Karpas-422 (cell line): Measurements from ENCODE around the gene HSCB. TPM values are rescaled to one million over a fixed set of nuclear protein-coding genes. Genes with fewer than 3 reads are reported as not detected.
"Not testable (repeated sequence)": the region's sequence is repeated elsewhere in the genome, so short reads cannot be mapped to it uniquely, and the experiment has no call there.

Experiments
- DNase-seq: peaks from one replicate; pipeline ENCODE4 v3.0.0-alpha.2; 2015
- H2AFZ ChIP-seq: fragments of 200-600 bp; sonication (generic); 2 replicates; pipeline ENCODE4 v1.6.1; 2014; ENCODE audit warnings: antibody characterized with exemption, low read length, mixed read lengths
- H3K27ac ChIP-seq: fragments of 200-600 bp; sonication (generic); 2 replicates; pipeline ENCODE4 v1.5.1; 2014; ENCODE audit warnings: mild to moderate bottlenecking, low read length, moderate library complexity
- H3K27me3 ChIP-seq: fragments of 200-600 bp; sonication (generic); 2 replicates; pipeline ENCODE4 v1.6.1; 2014; ENCODE audit warnings: low read length, mixed read lengths
- H3K36me3 ChIP-seq: fragments of 200-600 bp; sonication (generic); 2 replicates; pipeline ENCODE4 v1.6.1; 2014; ENCODE audit warnings: low read length, mixed read lengths; ENCODE audit not compliant: insufficient read depth
- H3K4me1 ChIP-seq: fragments of 200-600 bp; sonication (generic); 2 replicates; pipeline ENCODE4 v1.6.1; 2014; ENCODE audit warnings: mild to moderate bottlenecking, low read length, mixed read lengths
- H3K4me2 ChIP-seq: fragments of 200-600 bp; sonication (generic); 2 replicates; pipeline ENCODE4 v1.6.1; 2014; ENCODE audit warnings: low read length, low read depth, mild to moderate bottlenecking; ENCODE audit not compliant: poor library complexity, severe bottlenecking
- H3K4me3 ChIP-seq: fragments of 200-600 bp; sonication (generic); 2 replicates; pipeline ENCODE4 v1.5.1; 2014; ENCODE audit warnings: mild to moderate bottlenecking, antibody characterized with exemption, low read length, mixed read lengths
- H3K79me2 ChIP-seq: fragments of 200-600 bp; sonication (generic); 2 replicates; pipeline ENCODE4 v1.6.1; 2014; ENCODE audit warnings: mild to moderate bottlenecking, low read length, mixed read lengths
- H3K9ac ChIP-seq: fragments of 200-600 bp; sonication (generic); 2 replicates; pipeline ENCODE4 v1.6.0; 2014; ENCODE audit warnings: low read length
- H3K9me2 ChIP-seq: fragments of 200-600 bp; sonication (generic), shearing (Covaris generic); replicated peaks from 2 replicates; pipeline ENCODE4 v1.6.0; 2014; ENCODE audit warnings: mild to moderate bottlenecking, low read length, moderate library complexity; ENCODE audit not compliant: insufficient read depth
- H3K9me3 ChIP-seq: fragments of 300-700, 200-600 bp; sonication (generic); 2 replicates; pipeline ENCODE4 v1.6.1; 2014; ENCODE audit warnings: low read length, mixed read lengths
- H4K20me1 ChIP-seq: fragments of 200-600 bp; sonication (generic); 2 replicates; pipeline ENCODE4 v1.6.1; 2014; ENCODE audit warnings: mild to moderate bottlenecking, antibody characterized with exemption, low read length, low read depth; ENCODE audit not compliant: insufficient read depth
- total RNA-seq: library from RNA; depleted of rRNA; stranded (reverse); fragments of >200 nt; shearing (Covaris generic); gene quantifications from 2 replicates; pipeline ENCODE4 v1.2.3, GENCODE V29; 2014; ENCODE audit warnings: low replicate concordance

The HSCB gene
- total RNA-seq, 1 experiment from 2014 or later, result 20.7 TPM

DNA sequence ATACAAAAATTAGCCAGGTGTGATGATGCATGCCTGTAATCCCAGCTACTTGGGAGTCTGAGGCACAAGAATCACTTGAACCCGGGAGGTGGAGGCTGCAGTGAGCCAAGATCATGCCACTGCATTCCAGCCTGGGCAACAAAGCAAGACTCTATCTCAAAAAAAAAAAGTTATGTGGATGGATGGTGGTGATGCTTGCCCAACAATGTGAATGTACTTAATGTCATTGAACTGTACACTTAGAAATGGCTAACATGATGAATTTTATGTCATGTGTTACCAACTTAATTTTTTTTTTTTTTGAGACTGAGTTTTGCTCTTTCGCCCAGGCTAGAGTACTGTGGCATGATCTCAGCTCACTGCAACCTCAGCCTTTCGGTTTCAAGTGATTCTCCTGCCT is 12.7 kb downstream of the HSCB start:
- H3K4me3 ChIP-seq, DNase-seq, H3K4me1 ChIP-seq, H2AFZ ChIP-seq, H3K79me2 ChIP-seq, H3K27me3 ChIP-seq, H3K27ac ChIP-seq, H3K9ac ChIP-seq, H4K20me1 ChIP-seq, H3K4me2 ChIP-seq, H3K36me3 ChIP-seq, H3K9me3 ChIP-seq, H3K9me2 ChIP-seq: not testable (repeated sequence)

- H3K9ac ChIP-seq, result no peak overlapping the region
These were observed 18.2 kb downstream of the HSCB start for GRCh38 chr22:28759861-28760560.

DNA sequence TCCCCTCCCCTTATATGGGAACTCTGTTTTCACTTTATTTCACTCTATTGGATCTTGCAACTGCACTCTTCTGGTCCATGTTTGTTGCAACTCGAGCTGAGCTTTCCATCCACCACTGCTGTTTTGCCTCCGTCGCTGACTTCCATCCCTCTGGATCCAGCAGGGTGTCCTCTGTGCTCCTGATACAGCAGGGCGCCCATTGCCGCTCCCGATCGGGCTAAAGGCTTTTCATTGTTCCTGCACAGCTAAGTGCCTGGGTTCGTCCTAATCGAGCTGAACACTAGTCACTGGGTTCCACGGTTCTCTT is 19.6 kb downstream of the HSCB start:
- H3K36me3 ChIP-seq, result no peaks in the 10 kb centered on the region
- DNase-seq, result no peak
- H3K9me3 ChIP-seq, result no peaks in the 10 kb centered on the region
- peaks cover 11% of the 10 kb centered on the region for H3K4me1 ChIP-seq
- no peak overlapping the region for H3K4me2 ChIP-seq
- no peak overlapping the region for H3K9ac ChIP-seq
- H3K9me2 ChIP-seq, result no peaks in the 10 kb centered on the region
- H3K4me3 ChIP-seq, result no peak overlapping the region
- H4K20me1 ChIP-seq, result no peaks in the 10 kb centered on the region
- no peak overlapping the region for H2AFZ ChIP-seq
- H3K27me3 ChIP-seq, result no peaks in the 10 kb centered on the region
- no peak overlapping the region for H3K27ac ChIP-seq
- H3K79me2 ChIP-seq, result no peaks in the 10 kb centered on the region

More at GRCh38 chr22:28759861-28760560, 18.2 kb downstream of the HSCB start:
- Histone ChIP-seq H3K27ac (peak overlapping the region; percentile 36; the same call in 1 of the 2 replicates), H3K9me2 (no peaks in the 10 kb centered on the region), H3K4me1 (peaks cover 11% of the 10 kb centered on the region), H3K36me3 (no peaks in the 10 kb centered on the region), H3K4me2 (peak overlapping the region; percentile 55), H4K20me1 (no peaks in the 10 kb centered on the region), H2AFZ (peak overlapping the region; percentile 84), H3K9me3 (no peaks in the 10 kb centered on the region), H3K4me3 (peak overlapping the region; percentile 45; the same call in 1 of the 2 replicates), H3K79me2 (no peaks in the 10 kb centered on the region), H3K27me3 (no peaks in the 10 kb centered on the region)
- DNase-seq, result no peak

DNA sequence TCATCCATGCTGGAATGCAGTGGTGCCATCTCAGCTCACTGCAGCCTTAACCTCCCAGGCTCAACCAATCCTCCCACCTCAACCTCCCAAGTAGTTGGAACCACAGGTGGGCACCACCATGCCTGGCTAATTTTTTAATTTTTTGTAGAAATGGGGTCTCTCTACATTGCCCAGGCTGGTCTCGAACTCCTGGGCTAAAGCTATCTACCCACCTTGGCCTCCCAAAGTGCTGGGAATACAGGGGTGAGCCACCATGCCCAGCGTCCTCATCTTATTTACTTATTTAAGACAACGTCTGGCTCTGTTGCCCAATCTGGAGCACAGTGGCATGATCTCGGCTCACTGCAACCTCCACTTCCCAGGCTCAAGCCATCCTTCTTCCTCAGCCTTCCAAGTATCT is 20.2 kb downstream of the HSCB start:
- H3K9me2 ChIP-seq, DNase-seq, H3K9ac ChIP-seq, H3K79me2 ChIP-seq, H3K4me2 ChIP-seq, H3K9me3 ChIP-seq, H3K27me3 ChIP-seq, H4K20me1 ChIP-seq, H3K27ac ChIP-seq, H3K4me3 ChIP-seq, H3K36me3 ChIP-seq, H2AFZ ChIP-seq: not testable (repeated sequence)
- peaks cover 11% of the 10 kb centered on the region for H3K4me1 ChIP-seq

GRCh38 chr22:28766628-28767027 is 24.8 kb downstream of the HSCB start:
- H3K4me3 ChIP-seq, result no peak overlapping the region
- H2AFZ ChIP-seq, result no peak overlapping the region
- H4K20me1 ChIP-seq, result no peaks in the 10 kb centered on the region
- no peaks in the 10 kb centered on the region for H3K9me2 ChIP-seq
- H3K4me1 ChIP-seq, result no peaks in the 10 kb centered on the region
- no peaks in the 10 kb centered on the region for H3K27me3 ChIP-seq
- H3K9ac ChIP-seq, result no peak overlapping the region
- H3K9me3 ChIP-seq, result peaks cover 7% of the 10 kb centered on the region; the same call in 1 of the 2 replicates
- no peak overlapping the region for H3K4me2 ChIP-seq
- no peak overlapping the region for H3K27ac ChIP-seq
- no peaks in the 10 kb centered on the region for H3K79me2 ChIP-seq
- DNase-seq, result no peak
- no peaks in the 10 kb centered on the region for H3K36me3 ChIP-seq

DNA sequence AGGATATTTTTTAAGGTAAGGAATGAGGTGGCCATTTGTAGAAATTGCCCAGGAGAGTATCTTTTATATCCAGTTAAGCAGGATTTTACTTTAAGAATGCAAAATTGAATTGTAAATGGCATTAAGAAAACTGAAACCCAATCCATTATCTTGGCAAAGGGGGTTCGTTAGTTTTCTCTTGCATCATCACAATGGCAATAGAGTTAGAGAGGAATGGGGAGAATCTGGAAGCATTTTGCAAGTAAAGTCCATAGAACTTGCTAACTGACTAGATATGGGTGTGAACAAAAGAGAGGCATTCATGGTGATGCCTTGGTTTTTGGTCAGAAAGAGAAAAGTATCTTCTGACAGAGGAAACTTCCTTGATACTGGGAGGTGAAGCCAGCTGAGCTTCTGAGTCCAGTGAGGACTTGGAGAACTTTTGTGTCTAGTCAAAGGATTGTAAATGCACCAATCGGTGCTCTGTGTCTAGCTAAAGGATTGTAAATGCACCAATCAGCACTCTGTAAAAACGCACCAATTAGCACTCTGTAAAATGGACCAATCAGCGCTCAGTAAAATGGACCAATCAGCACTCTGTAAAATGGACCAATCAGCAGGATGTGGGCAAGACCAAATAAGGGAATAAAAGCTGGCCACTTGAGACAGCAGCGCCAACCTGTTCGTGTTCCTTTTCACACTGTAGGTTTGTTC is 27.0 kb downstream of the HSCB start:
- Histone ChIP-seq H3K4me3 (no peak overlapping the region), H3K9me2 (no peaks in the 10 kb centered on the region), H3K36me3 (no peaks in the 10 kb centered on the region), H2AFZ (no peak overlapping the region), H3K4me1 (peaks cover 5% of the 10 kb centered on the region; the same call in 1 of the 2 replicates), H3K9me3 (peaks cover 7% of the 10 kb centered on the region; the same call in 1 of the 2 replicates), H3K27ac (no peak overlapping the region), H3K79me2 (peaks cover 9% of the 10 kb centered on the region), H3K4me2 (no peak overlapping the region), H3K27me3 (no peaks in the 10 kb centered on the region), H3K9ac (no peak overlapping the region), H4K20me1 (no peaks in the 10 kb centered on the region)
- no peak for DNase-seq

GRCh38 chr22:28769394-28770085 is 27.7 kb downstream of the HSCB start:
- peaks cover 7% of the 10 kb centered on the region; the same call in 1 of the 2 replicates for H3K9me3 ChIP-seq
- H3K27me3 ChIP-seq, result no peaks in the 10 kb centered on the region
- no peak overlapping the region for H3K4me2 ChIP-seq
- H2AFZ ChIP-seq, result no peak overlapping the region
- H3K4me1 ChIP-seq, result peaks cover 10% of the 10 kb centered on the region; the same call in 1 of the 2 replicates
- H3K79me2 ChIP-seq, result peaks cover 16% of the 10 kb centered on the region
- no peaks in the 10 kb centered on the region; the same call in 1 of the 2 replicates for H3K36me3 ChIP-seq
- no peak overlapping the region for H3K27ac ChIP-seq
- H3K4me3 ChIP-seq, result no peak overlapping the region
- no peaks in the 10 kb centered on the region for H4K20me1 ChIP-seq
- no peak for DNase-seq
- H3K9ac ChIP-seq, result no peak overlapping the region
- H3K9me2 ChIP-seq, result no peaks in the 10 kb centered on the region

DNA sequence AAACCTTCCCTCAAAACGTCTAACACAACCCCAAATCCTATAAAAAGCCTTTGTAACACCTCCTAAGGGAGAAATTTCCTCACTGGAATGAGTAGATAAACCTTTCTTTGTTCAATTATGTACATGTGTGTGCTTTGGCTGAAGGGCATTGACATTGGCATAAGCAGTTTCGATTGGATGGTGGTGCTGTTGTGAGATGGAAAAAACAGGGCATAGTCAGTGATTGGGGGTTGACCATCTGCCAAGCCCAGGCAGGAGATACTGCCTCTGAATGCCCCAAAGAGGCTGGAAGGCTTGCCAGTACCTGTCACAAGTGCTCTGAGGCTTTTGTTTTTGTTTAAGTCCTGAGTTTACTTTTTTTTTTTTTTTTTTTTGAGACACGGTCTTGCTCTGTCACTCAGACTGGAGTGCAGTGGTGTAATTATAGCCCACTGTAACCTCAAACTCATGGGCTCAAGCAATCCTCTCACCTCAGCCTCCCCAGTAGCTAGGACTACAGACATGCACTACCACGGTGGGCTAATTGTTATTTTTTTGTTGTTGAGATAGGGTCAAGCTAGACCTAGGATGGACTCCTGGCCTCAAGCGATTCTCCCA is 29.5 kb downstream of the HSCB start:
- H3K4me2 ChIP-seq, result no peak overlapping the region
- peaks cover 4% of the 10 kb centered on the region for H3K36me3 ChIP-seq

More for the DNA sequence above, 29.5 kb downstream of the HSCB start:
- no peak overlapping the region for H3K27ac ChIP-seq
- H3K4me3 ChIP-seq, result no peak overlapping the region
- DNase-seq, result no peak
- H3K4me1 ChIP-seq, result peaks cover 10% of the 10 kb centered on the region; the same call in 1 of the 2 replicates
- H3K9ac ChIP-seq, result no peak overlapping the region
- peaks cover 33% of the 10 kb centered on the region for H3K79me2 ChIP-seq
- no peaks in the 10 kb centered on the region for H3K9me2 ChIP-seq
- H3K9me3 ChIP-seq, result peaks cover 7% of the 10 kb centered on the region; the same call in 1 of the 2 replicates
- no peaks in the 10 kb centered on the region for H4K20me1 ChIP-seq
- H2AFZ ChIP-seq, result no peak overlapping the region
- no peaks in the 10 kb centered on the region for H3K27me3 ChIP-seq
